CD4-positive, alpha-beta T cell treated with Interleukin-12 subunit alpha and Interleukin-12 subunit beta, for 1 hour (primary cell): Measurements from ENCODE around the gene ARHGAP22.

Source experiments
- DNase-seq: peaks from one replicate; pipeline ENCODE4 v3.0.0-alpha.2; 2020

ARHGAP22 gene

DNA sequence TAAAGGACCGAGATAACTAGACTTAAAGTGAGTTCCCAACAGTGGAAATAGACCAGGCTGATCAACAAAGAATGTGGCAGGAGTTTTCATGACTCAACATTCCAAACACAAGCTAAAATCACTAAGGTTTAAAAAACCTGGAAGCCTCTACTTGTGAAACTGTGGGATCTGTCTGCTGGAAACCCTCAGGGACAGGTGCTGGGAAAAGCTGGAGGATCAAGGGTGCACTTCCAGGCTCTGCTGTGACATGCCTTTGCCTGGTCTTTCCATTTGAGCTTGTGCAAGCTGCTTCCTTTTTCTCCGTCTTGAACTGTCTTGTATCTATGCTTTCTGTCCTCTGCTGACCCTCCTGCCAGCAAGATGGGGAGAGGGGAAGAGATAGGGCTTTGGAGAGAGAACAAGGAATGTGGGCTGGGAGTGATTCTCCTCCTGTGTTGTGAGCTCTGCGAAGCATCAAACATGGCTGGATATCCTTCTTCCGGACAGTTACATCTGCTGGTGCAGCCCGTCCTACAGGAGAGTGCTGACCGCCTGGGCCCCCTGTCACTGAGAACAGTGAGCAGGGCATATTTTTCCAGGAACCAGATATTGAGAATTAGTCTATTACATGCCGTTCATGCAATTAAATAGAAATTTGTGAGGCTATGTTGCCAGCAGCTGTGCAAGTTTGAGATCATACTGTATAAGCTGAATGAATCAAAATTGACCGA, 25.5 kb downstream of the ARHGAP22 start:
- DNase-seq: no peak

DNA sequence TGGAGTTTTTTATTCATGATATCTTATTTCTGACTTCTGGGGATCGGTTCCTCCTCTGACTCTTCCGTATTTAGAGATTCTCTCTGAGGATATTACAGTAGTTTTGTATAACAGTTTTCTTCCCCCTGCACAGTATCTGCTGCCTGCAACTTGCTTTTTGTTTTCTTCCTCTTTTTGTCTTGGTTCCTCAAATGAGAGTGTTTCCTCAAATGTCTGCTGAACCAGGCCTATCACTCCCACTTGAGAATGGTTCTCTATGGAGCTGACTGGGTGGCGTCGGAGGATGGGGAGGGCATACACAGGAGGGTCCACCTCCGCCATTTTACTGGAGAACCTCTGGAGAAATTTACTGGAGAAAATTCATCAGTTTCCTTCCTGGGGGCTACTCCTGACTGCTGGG, 27.7 kb downstream of the ARHGAP22 start:
- peak; percentile 9 for DNase-seq

DNA sequence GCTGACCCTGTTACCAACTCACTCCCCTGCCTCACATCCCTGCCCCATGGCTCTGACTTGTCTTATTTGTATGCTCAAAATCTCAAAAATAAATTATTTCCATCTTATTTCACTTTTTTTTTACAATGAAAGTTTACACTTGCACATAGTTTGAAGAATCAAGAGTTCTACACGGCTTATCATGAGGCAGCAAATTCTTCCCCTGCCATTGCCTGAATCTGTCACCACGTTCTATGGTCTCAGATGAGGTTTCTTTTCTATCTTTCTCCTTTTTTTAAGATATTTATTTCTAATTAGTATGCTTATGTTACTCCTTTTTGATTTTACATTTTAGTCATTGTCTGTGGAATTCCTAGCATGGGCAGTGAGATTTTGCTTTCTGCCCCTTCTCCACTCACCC, 28.4 kb downstream of the ARHGAP22 start:
- DNase-seq: no peak

DNA sequence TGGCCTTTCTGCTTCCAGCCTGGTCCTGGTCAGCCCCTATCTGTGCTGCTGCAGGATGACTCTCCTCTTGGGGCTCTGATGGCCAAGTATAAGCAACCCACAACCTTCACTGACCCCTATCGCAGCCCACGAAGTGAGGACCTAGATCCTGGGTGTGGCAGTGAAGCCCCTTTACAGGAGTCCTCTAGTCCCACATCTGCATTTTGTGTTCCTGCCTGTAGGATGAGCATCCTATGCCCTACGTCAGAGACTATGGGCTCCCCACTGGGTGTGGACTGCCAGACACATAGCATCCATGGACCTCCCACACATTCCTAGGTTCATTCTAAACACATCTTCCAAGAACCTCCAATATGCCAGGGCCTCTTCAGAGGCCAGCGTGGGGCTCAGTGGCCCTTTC, 29.0 kb downstream of the ARHGAP22 start:
- DNase-seq: no peak

GRCh38 chr10:48574817-48575380, 30.0 kb downstream of the ARHGAP22 start:
- no peak for DNase-seq

DNA sequence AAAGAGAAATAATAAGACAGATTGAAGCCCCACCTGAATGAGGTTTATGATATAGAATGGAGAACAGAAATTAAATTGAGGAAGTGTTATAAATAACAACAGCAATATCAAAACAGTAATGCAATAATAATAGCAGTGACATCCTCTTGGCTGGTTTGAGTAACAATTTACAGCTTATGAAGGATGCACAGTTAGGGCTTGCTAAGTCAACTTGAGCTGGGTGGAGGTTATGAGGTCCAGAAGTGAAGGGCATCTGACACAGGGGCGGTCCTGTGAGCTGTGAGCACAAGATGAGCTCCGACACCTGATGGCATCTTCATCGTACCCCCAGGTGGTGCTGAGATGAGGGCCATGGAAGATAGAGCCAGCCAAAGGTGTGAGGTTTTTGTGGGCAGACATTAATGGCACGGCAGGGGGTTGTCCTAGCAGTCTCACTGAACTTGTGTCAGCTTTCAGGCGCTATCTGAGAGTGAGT, 30.5 kb downstream of the ARHGAP22 start:
- DNase-seq: no peak

- DNase-seq: no peak
Observed at GRCh38 chr10:48573045-48573444, 31.8 kb downstream of the ARHGAP22 start.

DNA sequence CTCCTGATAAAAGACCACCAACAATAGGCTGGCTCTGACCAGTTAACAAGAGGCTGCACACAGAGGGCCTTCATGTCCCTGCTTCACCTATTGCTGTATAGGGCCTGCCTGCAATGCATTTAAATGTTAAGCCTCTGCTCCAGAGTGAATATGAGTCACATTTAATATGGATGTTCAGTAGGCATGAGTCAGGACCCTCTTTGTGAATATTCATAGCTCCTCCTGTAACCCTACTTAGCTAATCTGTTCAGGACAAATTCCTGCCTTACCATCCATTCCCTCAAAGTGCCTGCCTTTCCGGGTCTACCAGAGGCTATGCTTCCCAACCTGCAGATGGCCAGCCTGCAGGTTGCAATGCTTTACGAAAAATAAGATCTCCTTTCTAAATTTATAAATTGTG, 32.5 kb downstream of the ARHGAP22 start:
- DNase-seq: no peak

DNA sequence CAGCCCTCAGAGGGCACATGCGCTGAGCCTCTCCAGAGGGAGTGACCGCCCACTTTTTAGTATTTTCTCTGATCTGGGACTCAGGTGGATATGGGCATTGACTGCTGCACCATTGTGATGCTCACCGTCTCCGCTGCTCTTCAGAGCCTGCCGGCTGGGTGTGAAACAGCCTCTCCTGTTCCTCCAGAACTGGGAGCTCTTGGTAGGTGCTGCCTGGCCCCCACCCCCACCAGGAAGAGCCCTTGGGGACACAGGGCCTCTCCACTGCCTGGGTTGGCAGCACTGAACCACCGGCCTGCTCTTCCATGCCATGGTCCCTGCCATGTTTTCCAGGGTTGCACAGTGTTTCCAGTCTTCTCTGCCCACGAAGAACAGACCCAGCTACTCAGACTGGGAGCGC, 36.3 kb downstream of the ARHGAP22 start:
- no peak for DNase-seq

DNA sequence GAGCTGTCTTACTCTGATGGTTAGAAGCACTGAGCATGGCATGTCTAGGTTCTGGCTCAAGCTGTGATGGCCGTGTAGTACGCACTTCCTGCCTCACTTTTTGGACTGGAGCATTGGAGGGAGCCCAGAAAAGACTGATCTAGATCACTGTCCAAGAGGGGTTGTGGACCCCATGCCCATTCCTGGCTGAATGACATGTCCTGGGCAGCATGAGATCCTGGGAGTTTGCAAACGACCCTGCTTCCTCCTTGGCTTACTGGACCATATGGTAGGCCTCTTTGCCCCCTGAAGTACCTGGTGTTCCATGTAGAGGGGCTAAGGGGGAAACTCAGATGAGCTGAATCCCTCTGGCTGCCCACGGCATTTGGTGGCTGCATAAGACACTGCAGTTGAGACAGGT, 36.7 kb downstream of the ARHGAP22 start:
- DNase-seq: no peak

DNA sequence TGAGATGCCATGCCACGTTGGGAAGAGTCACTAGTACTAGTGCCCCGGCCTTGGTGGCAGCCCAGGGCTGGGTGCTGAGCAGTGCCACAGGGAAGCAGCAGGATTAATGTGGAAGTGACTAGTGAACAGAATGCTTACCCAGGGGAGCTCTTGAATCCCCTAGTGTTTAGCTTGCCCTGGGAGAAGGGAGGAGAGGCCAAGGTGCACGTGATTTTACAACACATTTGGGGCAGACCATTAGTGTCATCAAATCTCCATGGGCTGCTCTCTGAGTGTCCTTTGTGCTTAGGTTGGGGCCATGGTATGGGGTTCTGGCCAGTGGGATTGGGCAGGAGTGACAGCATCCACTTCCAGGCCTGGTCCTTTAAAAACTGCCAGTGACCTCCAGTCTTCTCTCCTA, 37.5 kb downstream of the ARHGAP22 start:
- no peak for DNase-seq

GRCh38 chr10:48564466-48565160, 40.3 kb downstream of the ARHGAP22 start:
- DNase-seq: no peak

- no peak for DNase-seq
Observed at GRCh38 chr10:48557511-48558123, 47.3 kb downstream of the ARHGAP22 start.

DNA sequence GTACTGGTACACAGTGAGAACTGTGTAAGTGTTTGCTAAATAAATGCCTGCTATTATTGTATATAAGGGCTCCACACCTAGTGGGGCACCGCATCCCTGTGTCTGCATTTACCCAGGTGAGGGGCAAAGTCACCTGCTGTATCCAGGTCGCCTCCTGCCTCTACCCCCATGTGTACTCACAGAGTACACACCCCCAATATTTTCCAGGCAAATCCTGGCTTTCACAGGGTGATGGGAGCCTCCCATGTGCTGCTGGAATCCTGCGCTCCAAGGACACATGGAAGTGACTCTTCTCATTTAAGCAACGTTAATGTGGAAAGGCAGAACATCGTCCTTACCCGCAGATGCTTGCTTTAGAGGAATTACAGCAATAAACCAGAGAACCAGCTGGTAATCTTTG, 48.2 kb downstream of the ARHGAP22 start:
- no peak for DNase-seq

DNA sequence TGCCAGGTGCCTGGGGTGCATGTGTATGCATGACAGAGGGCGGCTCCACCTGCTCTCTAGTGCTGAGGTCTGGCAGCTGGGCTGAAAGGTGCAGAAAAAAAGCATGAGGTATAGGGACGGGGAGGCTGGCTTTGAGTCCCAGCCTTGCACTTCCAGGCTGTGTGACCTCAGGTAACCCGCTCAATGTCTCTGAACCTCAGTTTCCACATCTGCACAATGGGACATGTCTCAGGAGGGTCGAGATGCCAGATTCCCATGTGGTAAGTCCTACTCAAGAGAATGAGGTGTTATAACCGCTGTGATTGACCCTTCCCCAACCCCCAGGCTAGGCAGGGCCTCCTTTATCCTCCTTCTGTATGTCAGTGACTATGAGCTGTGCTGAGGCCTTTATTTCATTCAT, 48.8 kb downstream of the ARHGAP22 start:
- DNase-seq: no peak

- no peak for DNase-seq
Observed at GRCh38 chr10:48555310-48556042, 49.4 kb downstream of the ARHGAP22 start.

DNA sequence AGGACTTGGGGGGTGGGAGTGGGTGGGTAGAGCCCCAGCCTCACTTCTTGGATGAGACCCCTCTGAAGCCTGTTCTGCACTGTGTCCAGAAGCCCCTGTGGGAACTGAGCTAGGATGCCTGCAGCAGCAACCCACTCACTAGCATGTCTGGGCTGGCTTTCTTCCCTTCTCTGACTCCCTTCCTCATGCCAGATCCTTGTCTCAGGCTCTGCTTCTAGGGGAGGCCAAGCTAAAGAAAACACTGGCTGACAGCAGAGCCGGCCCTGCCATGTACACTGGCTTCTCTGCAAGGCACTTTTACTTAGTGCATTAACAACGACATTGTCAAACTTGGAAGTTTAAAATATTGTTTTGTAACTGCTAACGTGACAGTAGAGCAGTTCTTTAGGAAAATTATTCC, 50.2 kb downstream of the ARHGAP22 start:
- no peak for DNase-seq

DNA sequence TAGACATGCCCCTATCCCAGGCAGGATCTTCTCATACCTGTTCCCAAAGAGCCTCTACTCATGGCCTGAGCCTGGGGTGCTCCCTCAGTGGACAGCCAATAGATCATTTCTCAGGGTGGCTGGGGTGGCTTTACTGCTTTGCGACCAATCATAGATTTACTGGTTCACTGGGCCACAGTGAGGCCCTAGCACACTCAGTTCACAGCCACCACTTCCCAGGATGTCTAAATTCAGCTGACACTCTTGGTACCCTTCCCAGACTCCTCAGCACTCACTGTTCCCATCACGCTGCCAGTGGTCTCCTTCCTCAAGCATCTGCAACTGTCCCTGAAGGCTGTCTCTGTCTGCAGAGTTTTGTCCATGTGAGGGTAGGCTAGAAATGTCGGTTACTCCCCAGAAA, 50.6 kb downstream of the ARHGAP22 start:
- no peak for DNase-seq

DNA sequence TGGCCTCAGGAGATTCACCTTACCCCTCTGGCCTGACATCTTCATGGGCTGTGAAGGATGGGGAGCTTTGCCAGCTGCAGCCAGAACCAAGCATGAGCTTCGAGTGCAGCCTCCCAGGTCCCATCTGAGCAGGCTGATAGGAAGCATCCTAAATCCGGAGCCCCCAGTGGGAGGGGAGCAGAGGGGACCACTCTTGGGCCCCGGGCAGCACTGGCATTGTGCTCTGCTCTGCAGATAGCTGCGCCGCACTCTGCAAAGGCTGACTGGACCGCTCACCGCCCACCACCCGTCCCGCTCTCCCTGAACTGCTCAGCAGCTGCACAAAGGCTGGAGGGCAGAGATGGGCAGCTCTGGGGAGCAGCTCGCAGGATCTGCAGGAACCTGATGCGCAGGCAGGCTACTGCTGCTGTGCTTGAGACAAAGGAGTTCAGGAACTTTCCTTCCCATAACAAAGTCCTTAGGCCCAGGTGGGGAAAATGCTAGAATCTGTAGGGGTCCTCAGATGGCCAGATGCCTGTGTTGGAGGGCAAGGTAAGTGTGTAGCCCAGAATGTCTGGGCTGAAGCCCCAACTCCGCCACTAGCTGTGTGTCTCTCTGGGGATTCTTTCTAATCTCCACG, 51.8 kb downstream of the ARHGAP22 start:
- DNase-seq: no peak

GRCh38 chr10:48551861-48552591, 52.8 kb downstream of the ARHGAP22 start:
- peak; percentile 3 for DNase-seq

DNA sequence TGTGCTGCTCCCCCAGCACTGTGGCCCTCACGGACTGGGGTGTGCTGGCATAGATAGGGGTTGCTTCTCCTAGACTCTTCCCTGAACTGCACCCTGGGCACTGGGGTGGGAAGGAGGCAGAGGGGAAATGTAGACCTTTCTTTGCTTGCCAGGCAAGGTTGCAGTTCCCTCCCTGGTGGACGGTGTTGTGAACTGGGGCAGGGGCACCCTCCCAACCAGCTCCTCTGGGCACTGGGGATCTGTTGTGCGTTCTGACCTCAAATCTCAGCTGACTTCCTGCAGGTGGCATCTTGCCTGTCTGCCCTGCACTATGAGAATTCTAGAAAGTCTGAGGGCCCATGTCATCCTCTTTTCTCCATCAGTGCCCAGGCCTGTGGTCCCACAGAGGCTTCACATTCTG, 53.9 kb downstream of the ARHGAP22 start:
- DNase-seq: no peak
